ENCODE data around the gene GINS2.

Gene GINS2

GRCh38 chr16:85716680-85717038 lies 27.9 kb upstream of the GINS2 start:
- DNase-seq (ENCODE audit: insufficient read length, low spot score) (no peak), FAIRE-seq (no peak)

GRCh38 chr16:85716022-85716679 lies 27.4 kb upstream of the GINS2 start:
- no peak for FAIRE-seq
- DNase-seq (ENCODE audit: insufficient read length, low spot score), result no peak

DNA sequence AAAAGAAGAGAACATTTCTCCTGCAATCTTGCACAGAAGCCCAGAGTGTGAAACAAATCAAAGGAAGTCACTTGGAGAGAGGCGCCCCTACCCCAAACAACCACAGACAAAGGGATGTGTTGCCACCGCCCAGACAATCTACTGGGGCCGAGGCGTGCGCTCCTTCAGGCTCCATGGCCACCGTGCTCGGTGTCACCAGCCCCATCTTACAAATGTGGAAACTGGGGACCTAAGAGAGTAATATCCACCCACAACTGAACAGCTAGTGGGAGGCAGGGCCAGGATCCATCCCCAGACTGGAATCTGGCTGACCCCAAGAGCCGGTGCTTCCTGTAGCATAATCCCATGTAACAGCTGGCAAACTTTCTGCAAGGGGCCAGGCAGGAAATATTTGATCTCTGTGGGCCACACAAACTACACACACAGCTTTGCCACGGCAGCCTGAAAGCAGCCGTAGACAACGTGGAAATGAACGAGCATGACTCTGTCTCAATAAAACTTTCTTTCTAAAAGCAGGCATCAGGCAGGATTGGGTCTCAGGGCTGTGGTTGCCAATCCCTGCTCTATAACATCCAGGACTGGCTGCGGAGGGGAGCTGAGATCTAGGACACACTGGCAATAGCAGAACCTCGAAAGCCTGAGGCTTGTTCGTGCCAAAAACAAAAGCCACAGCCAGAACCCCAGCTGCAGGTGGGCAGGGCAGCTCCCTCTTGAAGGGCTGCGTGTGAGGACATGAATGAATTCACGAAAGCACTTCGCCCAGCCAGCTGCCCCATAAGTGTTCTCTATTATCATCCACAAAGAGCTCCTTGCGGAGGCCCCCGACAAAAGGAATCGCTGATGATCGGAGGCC lies 26.6 kb upstream of the GINS2 start:
- FAIRE-seq (no peak), DNase-seq (ENCODE audit: insufficient read length, low spot score) (no peak)

GRCh38 chr16:85712801-85713200 lies 24.0 kb upstream of the GINS2 start:
- DNase-seq (ENCODE audit: insufficient read length, low spot score), result no peak
- FAIRE-seq, result no peak

DNA sequence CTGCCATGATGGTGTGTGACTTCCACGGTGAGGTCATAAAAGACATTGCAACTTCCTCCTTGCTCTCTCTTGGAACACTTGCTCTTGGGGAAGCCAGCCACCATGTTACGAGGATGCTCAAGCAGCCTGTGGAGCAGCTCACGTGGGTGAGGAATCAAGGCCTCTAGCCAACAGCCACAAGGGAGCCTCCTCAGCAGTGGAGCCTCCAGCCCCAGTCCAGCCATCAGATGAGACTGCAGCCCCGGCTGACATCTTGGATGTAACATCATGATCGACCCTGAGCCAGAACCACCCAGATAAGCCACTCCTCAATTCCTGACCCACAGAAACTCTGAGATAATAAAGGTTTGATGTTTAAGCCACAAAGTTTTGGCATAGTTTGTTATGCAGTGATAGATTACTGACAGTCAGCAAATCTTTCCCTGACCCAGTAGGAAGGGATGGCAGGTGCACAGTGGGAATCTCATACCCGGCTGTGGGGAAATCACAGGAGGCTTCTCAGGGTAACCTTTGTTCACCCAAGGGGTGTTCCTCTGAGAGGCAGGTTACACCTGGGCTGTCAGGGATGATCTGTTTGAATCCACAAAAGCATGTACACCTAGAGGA lies 23.3 kb upstream of the GINS2 start:
- FAIRE-seq (no peak), DNase-seq (ENCODE audit: insufficient read length, low spot score) (no peak)

- no peak for DNase-seq (ENCODE audit: insufficient read length, low spot score)
Measured at GRCh38 chr16:85710732-85711131, 22.0 kb upstream of the GINS2 start.

GRCh38 chr16:85709766-85710585 lies 21.2 kb upstream of the GINS2 start:
- no peak for DNase-seq (ENCODE audit: insufficient read length, low spot score)
- no peak for FAIRE-seq

More at GRCh38 chr16:85710732-85711131, 22.0 kb upstream of the GINS2 start:
- no peak for FAIRE-seq

GRCh38 chr16:85708338-85708737 lies 19.6 kb upstream of the GINS2 start:
- FAIRE-seq, result no peak
- DNase-seq (ENCODE audit: insufficient read length, low spot score), result no peak

DNA sequence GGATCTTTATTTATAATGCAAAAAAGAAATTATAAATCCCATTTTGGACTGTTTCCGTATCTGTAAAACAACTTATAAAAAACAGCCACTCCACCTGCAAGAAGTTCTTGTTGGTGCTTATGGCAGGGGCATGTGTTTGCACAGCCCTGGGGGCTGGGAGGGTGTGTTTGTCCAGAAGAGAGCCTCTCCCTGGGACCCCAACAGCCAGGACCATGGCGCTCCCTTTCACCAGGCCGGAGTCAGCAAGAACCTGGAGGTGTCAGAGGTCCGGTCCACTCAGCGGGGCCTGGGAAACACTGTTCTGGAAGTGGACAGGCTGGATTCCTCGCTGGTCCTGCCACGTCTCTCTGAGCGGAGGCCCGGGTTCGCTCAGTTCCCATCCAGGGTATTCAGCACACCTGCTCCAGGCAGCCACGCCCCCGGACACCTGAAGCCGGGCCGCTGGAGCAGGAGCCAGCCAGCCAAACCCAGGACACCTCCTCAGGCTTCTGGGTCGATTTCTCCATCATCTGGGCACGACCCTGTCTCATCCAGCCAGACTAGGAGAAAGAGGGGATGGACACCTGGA lies 18.9 kb upstream of the GINS2 start:
- no peak for DNase-seq (ENCODE audit: insufficient read length, low spot score)
- no peak for FAIRE-seq

DNA sequence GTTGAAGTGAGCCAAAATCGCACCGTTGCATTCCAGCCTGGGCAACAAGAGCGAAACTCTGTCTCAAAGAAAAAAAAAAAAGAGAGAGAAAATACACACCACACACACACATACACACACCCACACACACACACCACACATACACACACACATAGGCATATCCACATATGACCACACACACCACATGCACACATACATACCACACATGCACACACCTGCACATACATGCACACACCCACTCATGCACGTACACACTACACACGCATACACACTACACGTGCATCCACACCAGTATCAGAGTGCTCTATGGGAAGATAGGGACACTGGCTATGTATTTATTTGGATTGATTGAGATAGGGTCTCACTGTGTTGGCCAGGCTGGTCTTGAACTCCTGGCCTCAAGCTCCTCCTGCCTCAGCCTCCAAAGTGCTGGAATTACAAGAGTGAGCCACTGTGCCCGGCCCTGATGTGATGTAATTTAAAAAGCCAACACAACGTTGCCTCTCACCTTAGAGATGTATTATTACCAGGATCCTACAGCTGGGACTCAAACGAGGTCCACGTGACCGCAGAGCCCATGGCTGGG lies 17.8 kb upstream of the GINS2 start:
- no peak for FAIRE-seq

GRCh38 chr16:85704900-85705846 lies 16.4 kb upstream of the GINS2 start:
- FAIRE-seq (no peak), DNase-seq (ENCODE audit: insufficient read length, low spot score) (no peak)

More for the DNA sequence above, 17.8 kb upstream of the GINS2 start:
- DNase-seq (ENCODE audit: insufficient read length, low spot score), result no peak

DNA sequence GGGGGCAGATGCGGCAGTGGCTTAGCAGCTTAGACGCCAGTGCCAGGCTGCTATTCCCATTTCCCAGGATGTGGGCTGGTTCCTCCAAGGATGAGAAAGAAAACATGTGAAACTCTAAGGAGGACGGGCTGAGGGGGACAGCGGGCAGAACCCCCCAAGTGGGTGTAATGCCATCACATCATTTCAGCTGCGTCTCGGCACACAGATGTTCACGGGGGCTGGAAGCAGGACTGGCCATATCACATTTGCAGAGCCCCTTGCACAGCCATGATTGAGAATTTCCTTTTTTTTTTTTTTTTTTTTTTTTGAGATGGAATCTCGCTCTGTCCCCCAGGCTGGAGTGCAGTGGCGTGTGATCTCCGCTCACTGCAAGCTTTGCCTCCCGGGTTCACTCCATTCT lies 15.3 kb upstream of the GINS2 start:
- no peak for FAIRE-seq
- no peak for DNase-seq (ENCODE audit: insufficient read length, low spot score)

DNA sequence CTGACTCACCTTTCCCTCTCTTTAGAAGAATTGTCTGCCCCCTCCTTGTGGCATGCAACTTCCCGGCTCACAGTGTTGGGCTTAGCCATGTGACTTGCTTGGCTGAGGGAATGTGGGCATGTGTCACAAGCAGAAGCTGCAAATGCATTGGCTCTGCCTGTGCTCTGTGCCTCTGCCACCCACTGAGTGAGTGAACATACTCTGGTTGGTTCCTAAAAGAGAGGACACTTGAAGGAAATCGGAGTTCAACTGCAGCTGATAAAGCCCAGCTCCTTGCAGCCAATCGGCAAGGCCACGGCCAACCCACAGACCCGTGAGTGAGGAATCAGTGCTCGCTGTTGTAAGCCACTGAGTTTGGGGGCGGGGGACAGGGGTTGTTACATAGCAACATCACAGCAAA lies 10.9 kb upstream of the GINS2 start:
- DNase-seq (ENCODE audit: insufficient read length, low spot score), result no peak
- FAIRE-seq, result no peak

DNA sequence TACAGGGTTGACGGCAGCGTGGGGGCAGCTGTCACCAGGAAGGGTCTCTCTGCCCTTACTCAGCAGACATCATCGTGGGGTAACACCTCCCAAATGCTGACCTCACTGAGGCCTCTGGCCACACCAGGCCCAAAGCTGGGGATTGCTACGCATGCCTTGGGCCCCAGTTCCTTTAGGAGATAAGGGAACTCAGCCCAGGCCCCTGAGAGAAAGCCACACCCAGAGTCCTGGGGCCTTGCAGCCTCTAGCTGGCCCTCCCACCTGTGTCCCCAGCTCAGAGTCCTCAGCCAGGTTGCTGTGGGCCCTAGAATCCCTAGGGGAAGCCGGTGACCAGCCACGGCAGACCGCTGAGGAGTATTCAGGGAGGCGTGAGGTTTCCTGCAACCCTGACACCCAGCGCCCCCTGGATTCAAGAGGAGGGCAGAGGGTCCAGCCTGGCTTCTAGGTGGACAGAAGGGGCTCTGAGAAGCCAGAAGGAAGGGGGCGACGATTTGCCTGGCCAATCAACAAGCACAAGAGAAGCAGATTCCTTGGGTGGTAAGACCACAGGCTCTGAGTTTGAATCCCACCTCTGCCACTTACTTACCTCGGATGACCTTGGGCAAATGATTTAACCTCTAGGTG lies 10.3 kb upstream of the GINS2 start:
- DNase-seq (ENCODE audit: insufficient read length, low spot score) (no peak), FAIRE-seq (no peak)

DNA sequence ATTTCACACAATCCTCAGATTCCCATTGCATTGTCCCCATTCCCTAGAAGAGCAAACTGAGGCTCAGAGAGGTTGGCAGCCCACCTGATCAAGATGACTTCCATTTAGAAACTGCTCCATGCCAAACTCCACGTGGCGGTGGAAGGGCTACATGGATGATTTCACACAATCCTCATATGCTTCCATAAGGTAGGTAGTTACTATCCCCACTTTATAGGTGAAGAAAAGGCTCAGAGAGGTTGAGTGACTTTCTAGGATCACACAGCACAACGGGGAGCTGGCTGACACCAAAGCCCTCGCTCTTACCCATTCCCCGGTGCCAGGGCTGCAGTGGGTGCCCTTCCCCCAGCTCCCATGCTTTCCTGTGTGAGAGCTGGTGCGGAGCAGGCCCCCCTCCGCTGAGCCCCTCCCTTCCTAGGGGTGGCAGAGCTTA lies 9.7 kb upstream of the GINS2 start:
- DNase-seq (ENCODE audit: insufficient read length, low spot score), result no peak
- no peak for FAIRE-seq

DNA sequence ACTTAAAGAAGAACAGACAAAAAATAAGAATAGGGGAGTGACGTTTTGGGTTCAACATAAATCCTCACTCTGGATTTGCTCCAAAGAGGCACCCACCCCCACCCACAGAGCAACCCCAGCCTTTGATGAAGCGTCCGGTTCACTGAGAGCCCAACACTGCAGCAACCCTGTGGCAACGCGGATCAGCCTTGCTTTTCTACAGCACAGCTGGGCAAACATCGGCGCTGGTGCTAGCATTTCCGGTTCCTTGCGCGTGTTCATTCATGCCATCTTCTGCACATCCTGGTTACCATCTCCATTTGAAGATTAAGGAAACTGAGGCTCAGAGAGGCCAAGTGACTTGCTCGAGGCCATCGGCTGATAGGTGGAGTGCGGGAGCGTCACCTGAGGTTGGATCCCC lies 8.7 kb upstream of the GINS2 start:
- FAIRE-seq, result no peak

GRCh38 chr16:85696781-85697180 lies 8.0 kb upstream of the GINS2 start:
- DNase-seq (ENCODE audit: insufficient read length, low spot score) (no peak), FAIRE-seq (no peak)

More for the DNA sequence above, 8.7 kb upstream of the GINS2 start:
- DNase-seq (ENCODE audit: insufficient read length, low spot score), result no peak

DNA sequence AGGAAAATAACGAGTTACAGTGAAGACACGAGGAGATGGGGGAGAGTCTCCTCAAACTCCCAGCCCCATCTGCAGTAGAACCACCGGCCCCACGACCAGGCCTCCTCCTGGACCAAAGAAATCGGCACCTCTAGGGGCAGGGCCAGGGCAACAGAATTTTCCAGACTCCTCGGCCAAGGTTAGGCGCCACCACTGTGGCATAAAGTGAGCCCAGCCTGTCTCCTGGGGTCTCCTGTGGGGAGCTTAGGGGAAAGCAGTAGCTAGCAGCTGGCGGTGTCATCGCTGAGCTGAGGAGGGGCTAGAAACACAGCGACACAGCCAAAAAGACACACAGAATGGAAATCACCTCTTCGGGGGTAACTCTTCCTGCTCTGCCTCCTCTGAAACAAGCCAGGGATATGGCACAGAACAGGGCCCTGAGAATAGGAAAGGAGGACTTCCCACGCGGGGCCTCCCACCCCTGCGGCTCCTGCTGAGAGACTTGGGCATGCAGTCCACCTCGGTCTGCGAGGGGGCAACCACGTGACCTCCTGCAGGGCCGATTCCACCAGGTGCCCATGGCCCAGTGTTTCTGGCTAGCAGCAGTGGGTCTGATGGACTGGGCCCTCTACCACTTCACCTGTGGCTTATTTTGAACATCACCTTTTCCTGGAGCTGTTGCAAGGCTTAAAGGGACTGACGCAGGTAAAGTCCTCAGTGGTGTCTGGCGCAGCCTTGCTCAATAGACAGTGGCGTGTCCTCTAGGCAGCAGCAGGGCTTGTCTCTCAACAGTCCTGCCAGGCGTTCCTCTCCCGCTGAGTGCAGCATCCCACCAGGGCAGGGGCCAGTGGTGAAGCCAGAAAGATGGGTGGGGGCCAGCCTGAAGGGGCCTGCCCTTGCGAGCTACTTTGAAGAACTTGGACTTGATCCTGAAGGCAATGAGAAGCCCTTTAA lies 6.7 kb upstream of the GINS2 start:
- FAIRE-seq (no peak), DNase-seq (ENCODE audit: insufficient read length, low spot score) (no peak)
